ENCODE measurements around the gene SKAP2. TPM values are rescaled to one million over a fixed set of nuclear protein-coding genes. Genes with fewer than 3 reads are reported as not detected.

SKAP2 gene
- total and polyA plus RNA-seq, 8 donors: 2.9 to 16.3 (median 4.6) TPM

GRCh38 chr7:26631601-26632000 is 232.8 kb downstream of the SKAP2 start:
- intact Hi-C loops (cut with DNase I): no loop called here
- WGBS, 2 donors: 92 to 95% methylated on average over 6 of the region's 6 CpGs
- FAIRE-seq (no peak), DNase-seq (no peak), ATAC-seq (no peak)
- H3K4me3 ChIP-seq: no peak overlapping the region
- H3K4me1 ChIP-seq: no peaks in the 10 kb centered on the region
- no peaks in the 10 kb centered on the region for H3K9me3 ChIP-seq
- no peak for TF ChIP-seq CTCF (IDR thresholded peaks at IDR 0.05)
- no peaks in the 10 kb centered on the region for H3K36me3 ChIP-seq
- H3K27me3 ChIP-seq: no peaks in the 10 kb centered on the region
- no peak overlapping the region for H3K27ac ChIP-seq

- no peak overlapping the region for H3K27ac ChIP-seq
- ATAC-seq (no peak), FAIRE-seq (no peak), DNase-seq (no peak)
- H3K27me3 ChIP-seq: no peaks in the 10 kb centered on the region
- no peaks in the 10 kb centered on the region for H3K36me3 ChIP-seq
- no peak overlapping the region for H3K4me3 ChIP-seq
- no peak for TF ChIP-seq CTCF (IDR thresholded peaks at IDR 0.05)
- no peaks in the 10 kb centered on the region for H3K4me1 ChIP-seq
- H3K9me3 ChIP-seq: no peaks in the 10 kb centered on the region
- intact Hi-C loops (cut with DNase I): no loop called here
- WGBS, 2 donors: 84 to 89% methylated on average over 14 of the region's 14 CpGs
These were observed 233.3 kb downstream of the SKAP2 start for GRCh38 chr7:26630941-26631580.

- DNase-seq (no peak), FAIRE-seq (no peak)
These were observed 234.0 kb downstream of the SKAP2 start for GRCh38 chr7:26630361-26630760.

GRCh38 chr7:26629696-26630095 is 234.7 kb downstream of the SKAP2 start:
- intact Hi-C loops (cut with DNase I): no loop called here
- WGBS, 2 donors: 85 to 89% methylated on average over 3 of the region's 3 CpGs

More at GRCh38 chr7:26630361-26630760, 234.0 kb downstream of the SKAP2 start:
- Histone ChIP-seq H3K27me3 (no peaks in the 10 kb centered on the region), H3K4me3 (no peak overlapping the region), H3K36me3 (no peaks in the 10 kb centered on the region), H3K9me3 (no peaks in the 10 kb centered on the region), H3K4me1 (no peaks in the 10 kb centered on the region), H3K27ac (no peak overlapping the region)
- WGBS, 2 donors: 81 to 84% methylated on average over 4 of the region's 4 CpGs
- no peak for TF ChIP-seq CTCF (IDR thresholded peaks at IDR 0.05)
- ATAC-seq: no peak
- intact Hi-C loops (cut with DNase I): no loop called here

More at GRCh38 chr7:26629696-26630095, 234.7 kb downstream of the SKAP2 start:
- TF ChIP-seq CTCF (IDR thresholded peaks at IDR 0.05): no peak
- H3K4me1 ChIP-seq: no peaks in the 10 kb centered on the region
- H3K36me3 ChIP-seq: no peaks in the 10 kb centered on the region
- no peak overlapping the region for H3K27ac ChIP-seq
- no peak for FAIRE-seq
- H3K27me3 ChIP-seq: no peaks in the 10 kb centered on the region
- no peak overlapping the region for H3K4me3 ChIP-seq
- no peak for DNase-seq
- ATAC-seq: no peak
- no peaks in the 10 kb centered on the region for H3K9me3 ChIP-seq

Data from pancreas (tissue), 10 donors.